Mesendoderm (in vitro differentiated cells): Measurements from ENCODE around the gene FGFRL1.

Experiments
- DNase-seq: peaks from one replicate; pipeline ENCODE4 v3.0.0; 2013
- H2AK5ac ChIP-seq: 2 replicates; pipeline ENCODE4 v1.6.1; 2013; ENCODE audit warnings: low read length, inconsistent platforms
- H2BK120ac ChIP-seq: 2 replicates; pipeline ENCODE4 v1.6.1; 2013; ENCODE audit warnings: low read depth, mild to moderate bottlenecking, low read length, moderate library complexity, mixed read lengths
- H2BK15ac ChIP-seq: replicated peaks from 2 replicates; pipeline ENCODE4 v1.6.1; 2013; ENCODE audit warnings: low read depth, mild to moderate bottlenecking, moderate library complexity
- H2BK5ac ChIP-seq: 2 replicates; pipeline ENCODE4 v1.6.1; 2013; ENCODE audit warnings: low read length, inconsistent platforms
- H3K18ac ChIP-seq: 2 replicates; pipeline ENCODE4 v1.6.1; 2013; ENCODE audit warnings: mild to moderate bottlenecking, low read length, mixed read lengths
- H3K23ac ChIP-seq: one replicate; pipeline ENCODE4 v1.6.1; 2013; ENCODE audit warnings: low read length
- H3K27ac ChIP-seq: 2 replicates; pipeline ENCODE4 v1.5.1; 2013; ENCODE audit warnings: low read depth, mild to moderate bottlenecking, inconsistent platforms, low read length, moderate library complexity
- H3K27me3 ChIP-seq: 2 replicates; pipeline ENCODE4 v1.6.1; 2013; ENCODE audit warnings: low read length, control low read depth, mild to moderate bottlenecking, inconsistent platforms; ENCODE audit not compliant: insufficient read depth, poor library complexity
- H3K36me3 ChIP-seq: 2 replicates; pipeline ENCODE4 v1.6.1; 2013; ENCODE audit warnings: low read length, inconsistent platforms; ENCODE audit not compliant: control insufficient read depth, insufficient read depth
- H3K4ac ChIP-seq: one replicate; pipeline ENCODE4 v1.6.1; 2013; ENCODE audit warnings: low read depth, mild to moderate bottlenecking, low read length, moderate library complexity
- H3K4me1 ChIP-seq: 2 replicates; pipeline ENCODE4 v1.6.1; 2013; ENCODE audit warnings: low read depth, low read length, inconsistent platforms; ENCODE audit not compliant: control insufficient read depth
- H3K4me2 ChIP-seq: 2 replicates; pipeline ENCODE4 v1.6.1; 2013; ENCODE audit warnings: low read length
- H3K4me3 ChIP-seq: 2 replicates; pipeline ENCODE4 v1.5.1; 2013; ENCODE audit warnings: mild to moderate bottlenecking, low read length
- H3K56ac ChIP-seq: one replicate; pipeline ENCODE4 v1.6.1; 2013; ENCODE audit warnings: low read length
- H3K79me1 ChIP-seq: 2 replicates; pipeline ENCODE4 v1.6.1; 2013; ENCODE audit warnings: low read length, inconsistent platforms
- H3K79me2 ChIP-seq: 2 replicates; pipeline ENCODE4 v1.6.1; 2013; ENCODE audit warnings: mild to moderate bottlenecking, low read length; ENCODE audit not compliant: control insufficient read depth, insufficient read depth
- H3K9ac ChIP-seq: 2 replicates; pipeline ENCODE4 v1.6.1; 2013; ENCODE audit warnings: low read length, inconsistent platforms
- H4K5ac ChIP-seq: one replicate; pipeline ENCODE4 v1.6.1; 2013; ENCODE audit warnings: low read length
- H4K8ac ChIP-seq: one replicate; pipeline ENCODE4 v1.6.1; 2013; ENCODE audit warnings: low read depth, mild to moderate bottlenecking, control low read depth, low read length, moderate library complexity
- WGBS: extraction: QIAGEN DNeasy Blood & Tissue Kit; methylation state at CpG from one replicate; pipeline ENCODE4 v1.1.7; 2013; ENCODE audit warnings: low lambda C conversion rate, missing lambda C conversion rate; ENCODE audit not compliant: insufficient coverage; ENCODE audit errors: extremely low coverage; 5-methylcytosine and 5-hydroxymethylcytosine counted together

FGFRL1 gene

DNA sequence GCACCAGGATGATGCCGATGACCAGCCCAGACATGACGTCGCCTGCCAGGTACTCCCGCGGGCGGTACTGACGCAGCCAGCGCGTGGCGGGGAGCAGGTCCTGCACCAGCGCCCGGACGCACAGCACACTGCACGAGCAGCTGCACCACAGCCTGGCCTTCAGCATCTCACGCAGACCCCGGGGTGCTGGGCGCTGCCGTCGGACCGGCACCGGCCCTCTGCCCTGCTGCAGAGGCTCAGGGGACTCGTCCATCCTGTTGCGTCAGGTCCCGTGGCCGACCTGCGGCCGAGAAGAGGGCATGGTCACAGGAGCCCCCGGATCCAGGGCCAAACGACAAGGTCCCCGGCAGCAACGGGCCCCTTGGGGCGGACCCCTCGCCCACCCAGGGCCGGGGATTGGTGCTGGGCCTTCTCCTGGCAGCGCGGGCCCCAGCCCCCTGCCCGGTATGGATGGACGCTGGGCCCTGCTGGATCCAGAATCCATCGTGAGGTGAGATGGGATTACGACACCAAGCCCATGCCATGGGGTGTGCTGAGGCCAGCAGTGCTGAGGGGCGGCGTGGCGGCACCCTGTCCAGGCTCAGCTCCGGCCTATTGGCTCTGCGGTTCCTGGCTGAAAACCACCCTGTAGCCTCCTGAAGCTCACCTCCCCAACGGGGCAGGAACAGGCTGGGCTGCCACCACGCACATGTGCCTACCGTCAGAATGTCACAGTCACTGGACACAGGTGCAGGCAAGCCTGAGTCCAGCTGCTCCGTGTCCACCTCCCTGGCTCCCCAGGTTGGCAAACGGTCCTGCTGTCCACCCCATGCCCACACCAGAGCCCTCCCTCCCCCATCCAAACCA lies 19.8 kb upstream of the FGFRL1 start:
- WGBS, result no CpG with 5 or more reads among the region's 50 CpGs
- Histone ChIP-seq H3K36me3 (no peaks in the 10 kb centered on the region), H3K4me3 (no peak overlapping the region), H3K56ac (no peak overlapping the region), H3K23ac (no peak overlapping the region), H3K4me2 (no peak overlapping the region), H2BK120ac (no peak overlapping the region), H3K18ac (no peak overlapping the region), H3K4me1 (no peaks in the 10 kb centered on the region), H3K27ac (no peak overlapping the region), H2BK15ac (no peak overlapping the region), H3K27me3 (peaks cover 5% of the 10 kb centered on the region), H3K79me2 (no peaks in the 10 kb centered on the region), H4K8ac (no peak overlapping the region), H2BK5ac (no peak overlapping the region), H3K79me1 (no peaks in the 10 kb centered on the region), H3K9ac (no peak overlapping the region), H4K5ac (no peak overlapping the region), H2AK5ac (no peak overlapping the region), H3K4ac (no peak overlapping the region)
- no peak for DNase-seq

DNA sequence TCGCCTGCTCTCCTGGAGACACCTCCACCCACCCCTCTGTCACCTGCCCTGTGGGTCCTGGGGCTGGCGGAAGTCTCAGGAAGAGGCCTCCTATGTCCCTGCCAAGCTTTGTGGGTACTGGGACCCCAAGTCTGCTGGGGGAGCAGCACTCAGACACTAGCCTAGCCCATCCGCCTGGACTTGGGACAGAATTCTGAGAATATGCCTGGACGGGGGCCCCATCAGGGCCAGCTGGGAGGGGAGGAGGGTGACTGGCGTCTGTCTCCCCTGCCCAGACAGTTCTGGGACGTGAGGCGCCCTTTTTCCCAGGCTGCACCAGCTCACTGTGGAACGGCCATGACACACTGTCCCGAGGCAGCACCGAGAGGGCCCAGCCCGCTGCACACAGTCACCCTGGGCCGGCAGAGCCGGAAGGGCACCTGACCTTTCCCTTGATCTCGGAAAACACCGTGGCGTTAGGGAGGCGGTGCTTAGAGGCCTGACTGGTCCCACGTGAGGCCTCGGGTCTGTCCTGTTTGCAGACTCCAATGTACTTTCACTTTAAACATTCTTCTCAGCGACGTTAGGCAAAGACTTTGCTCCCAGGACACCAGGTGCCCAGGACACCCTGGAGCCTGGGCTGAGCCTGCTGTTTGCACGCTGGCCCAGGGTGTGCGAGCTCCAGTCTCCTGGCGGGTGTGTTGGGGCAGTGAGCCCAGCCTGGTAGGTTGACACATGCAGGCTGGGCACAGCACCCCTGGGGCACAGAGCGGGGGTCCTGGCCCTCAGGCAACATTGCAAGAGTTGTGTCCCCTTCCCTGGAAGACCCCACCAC lies 18.9 kb upstream of the FGFRL1 start:
- H2AK5ac ChIP-seq, result no peak overlapping the region
- no peak overlapping the region for H3K9ac ChIP-seq
- no CpG with 5 or more reads among the region's 25 CpGs for WGBS
- no peaks in the 10 kb centered on the region for H3K79me2 ChIP-seq
- no peak overlapping the region for H3K27ac ChIP-seq
- H3K4me1 ChIP-seq, result no peaks in the 10 kb centered on the region
- H2BK5ac ChIP-seq, result no peak overlapping the region
- no peak overlapping the region for H4K8ac ChIP-seq
- DNase-seq, result no peak
- no peak overlapping the region for H2BK120ac ChIP-seq
- no peak overlapping the region for H3K4me3 ChIP-seq
- H3K23ac ChIP-seq, result no peak overlapping the region
- H3K4me2 ChIP-seq, result no peak overlapping the region
- H3K4ac ChIP-seq, result no peak overlapping the region
- H3K56ac ChIP-seq, result no peak overlapping the region
- no peaks in the 10 kb centered on the region for H3K79me1 ChIP-seq
- no peak overlapping the region for H3K18ac ChIP-seq
- peaks cover 11% of the 10 kb centered on the region for H3K27me3 ChIP-seq
- H2BK15ac ChIP-seq, result no peak overlapping the region
- no peak overlapping the region for H4K5ac ChIP-seq
- no peaks in the 10 kb centered on the region for H3K36me3 ChIP-seq

DNA sequence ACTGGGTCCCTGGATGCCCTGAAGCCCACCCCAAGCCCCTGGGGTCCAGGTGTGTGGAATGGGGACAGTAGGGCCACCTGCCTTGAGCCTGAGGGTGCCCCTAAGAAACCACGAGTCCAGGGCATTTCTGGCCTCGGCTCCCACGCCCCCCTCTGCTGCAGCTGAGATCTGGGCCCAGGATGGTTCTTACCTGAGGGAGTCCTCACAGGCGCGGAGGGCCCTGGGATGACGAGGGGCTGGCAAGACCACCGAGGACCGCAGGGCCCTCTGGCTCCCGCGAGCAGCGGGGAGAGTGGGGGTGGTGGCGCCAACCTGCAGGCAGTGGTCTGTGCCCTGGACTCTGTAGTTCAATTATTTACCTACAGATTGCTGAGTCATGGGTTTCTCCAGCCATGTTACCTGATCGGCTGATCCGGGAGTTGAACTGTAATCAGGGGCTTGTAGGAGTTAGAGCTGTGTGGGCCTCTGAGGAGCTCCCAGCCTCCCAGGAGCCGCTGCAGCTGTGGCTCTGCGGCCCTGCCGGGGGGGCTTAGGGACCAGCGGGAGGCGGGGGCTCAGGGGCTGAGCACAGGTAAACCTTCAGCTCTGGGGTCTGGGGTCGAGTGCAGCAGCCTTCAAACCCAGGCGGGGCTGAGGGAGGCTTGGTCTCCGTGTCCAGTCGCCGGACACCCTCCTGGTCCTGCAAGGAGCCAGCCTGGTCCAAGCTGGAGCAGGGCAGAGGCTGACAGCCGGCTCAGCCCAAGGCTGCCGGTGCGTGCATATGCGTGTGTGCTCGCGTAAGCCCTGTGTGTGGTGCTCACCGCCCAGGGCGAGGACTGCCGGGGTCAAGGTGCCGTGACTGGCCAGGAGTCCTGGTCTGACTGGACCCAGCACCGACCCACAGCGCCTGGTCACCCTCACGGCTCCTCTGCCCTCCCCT lies 18.1 kb upstream of the FGFRL1 start, which contains the start of gene SLC26A1:
Gene SLC26A1, minus strand, starts transcription at position 294 of the 919 bp plus-strand sequence. CDS start 1,701 bp downstream, outside the sequence.
- Histone ChIP-seq H3K4me2 (no peak within 1 kb of the TSS), H3K79me1 (no peaks in the 10 kb centered on the region), H2AK5ac (no peak within 1 kb of the TSS), H3K36me3 (no peaks in the 10 kb centered on the region), H3K23ac (no peak within 1 kb of the TSS), H2BK15ac (no peak within 1 kb of the TSS), H3K79me2 (no peaks in the 10 kb centered on the region), H3K9ac (no peak within 1 kb of the TSS), H2BK120ac (no peak within 1 kb of the TSS), H4K8ac (no peak within 1 kb of the TSS), H3K56ac (no peak within 1 kb of the TSS), H3K4me3 (no peak within 1 kb of the TSS), H3K27me3 (peaks cover 20% of the 10 kb centered on the region), H3K18ac (no peak within 1 kb of the TSS), H2BK5ac (no peak within 1 kb of the TSS), H4K5ac (no peak within 1 kb of the TSS), H3K27ac (no peak within 1 kb of the TSS), H3K4me1 (no peaks in the 10 kb centered on the region), H3K4ac (no peak within 1 kb of the TSS)
- no CpG with 5 or more reads among the region's 37 CpGs for WGBS
- DNase-seq, result no peak

DNA sequence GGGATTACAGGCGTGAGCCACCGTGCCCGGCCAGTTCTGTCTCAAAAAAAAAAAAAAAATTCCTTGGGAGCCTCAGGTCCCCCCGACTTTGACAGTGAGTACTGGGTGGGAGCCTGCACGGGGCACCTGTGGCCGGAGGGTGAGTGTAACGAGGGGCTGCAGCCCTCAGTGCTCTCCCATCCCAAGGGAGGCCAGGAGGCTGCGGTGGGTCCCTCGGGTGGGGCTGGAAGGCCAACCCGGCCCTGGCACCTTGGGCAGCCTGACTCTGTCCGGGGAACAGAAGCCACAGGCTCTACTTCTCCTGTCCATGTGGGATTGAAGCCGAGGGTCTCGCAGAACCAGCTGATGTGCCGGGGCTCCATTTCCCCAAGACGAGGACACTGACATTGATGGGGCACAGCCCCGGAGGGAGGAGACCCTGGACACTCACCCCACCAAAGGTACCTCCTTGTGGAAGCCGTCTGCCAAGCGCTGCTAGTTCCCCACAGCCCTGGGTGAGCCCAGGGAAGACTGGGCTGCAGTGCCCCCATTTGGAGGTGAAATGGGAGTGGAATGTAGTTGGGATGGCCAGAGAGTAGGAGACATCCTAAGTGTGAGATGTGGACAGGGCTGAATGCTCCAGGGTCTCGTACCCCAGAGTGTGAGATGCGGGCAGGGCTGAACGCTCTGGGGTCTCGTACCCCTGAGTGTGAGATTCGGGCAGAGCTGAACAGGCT lies 16.0 kb upstream of the FGFRL1 start:
- no peak for DNase-seq
- Histone ChIP-seq H2BK120ac (no peak overlapping the region), H4K8ac (no peak overlapping the region), H3K9ac (no peak overlapping the region), H2AK5ac (no peak overlapping the region), H2BK5ac (no peak overlapping the region), H3K36me3 (no peaks in the 10 kb centered on the region), H3K4me2 (no peak overlapping the region), H3K23ac (no peak overlapping the region), H3K27ac (no peak overlapping the region), H2BK15ac (no peak overlapping the region), H3K79me2 (no peaks in the 10 kb centered on the region), H3K4me1 (no peaks in the 10 kb centered on the region), H3K79me1 (no peaks in the 10 kb centered on the region), H4K5ac (no peak overlapping the region), H3K27me3 (peaks cover 24% of the 10 kb centered on the region), H3K18ac (no peak overlapping the region), H3K56ac (no peak overlapping the region), H3K4me3 (no peak overlapping the region), H3K4ac (no peak overlapping the region)
- no CpG with 5 or more reads among the region's 23 CpGs for WGBS
